A673 (cell line): ENCODE data around the gene FAM229A. TPM values are rescaled to one million over a fixed set of nuclear protein-coding genes. Genes with fewer than 3 reads are reported as not detected.
"Not testable (repeated sequence)": the region's sequence is repeated elsewhere in the genome, so short reads cannot be mapped to it uniquely, and the experiment has no call there.

Experiments used
- BruUV-seq: library from RNA; stranded (reverse); fragments of 400-500 nt; replicated peaks from 2 replicates; lab custom pipeline; 2021; lab: Mats Ljungman, UMichigan
- CTCF ChIA-PET: fragments of 300-600 bp; sonication (Branson Sonifier 250); formaldehyde crosslinking; loops from one replicate; lab custom pipeline; 2022; ENCODE audit warnings: antibody characterized with exemption; lab: Charles Lee
- POLR2A ChIA-PET: fragments of 300-600 bp; sonication (Branson Sonifier 250); formaldehyde crosslinking; loops from one replicate; lab custom pipeline; 2022; ENCODE audit warnings: antibody characterized with exemption; ENCODE audit not compliant: low non-redundant PET; lab: Charles Lee
- DNase-seq: peaks from one replicate; pipeline ENCODE4 v3.0.0-alpha.2; 2015; ENCODE audit warnings: low spot score
- H3K27ac ChIP-seq: fragments of 200-600 bp; sonication (generic); 2 replicates; pipeline ENCODE4 v1.5.1; 2016; ENCODE audit warnings: mixed run types, low read depth, mild to moderate bottlenecking, mixed read lengths, antibody characterized with exemption, low read length; ENCODE audit not compliant: poor library complexity, severe bottlenecking
- H3K27me3 ChIP-seq: fragments of 200-600 bp; sonication (generic); replicated peaks from 2 replicates; pipeline ENCODE4 v1.6.1; 2017; ENCODE audit warnings: mixed run types, low read depth, mild to moderate bottlenecking, mixed read lengths, antibody characterized with exemption, low read length; ENCODE audit not compliant: insufficient read depth, poor library complexity
- H3K36me3 ChIP-seq: fragments of 200-600 bp; sonication (generic); 2 replicates; pipeline ENCODE4 v1.6.1; 2016; ENCODE audit warnings: mixed run types, mild to moderate bottlenecking, mixed read lengths, antibody characterized with exemption, low read length; ENCODE audit not compliant: insufficient read depth, poor library complexity, severe bottlenecking
- H3K4me1 ChIP-seq: fragments of 200-600 bp; sonication (generic); 2 replicates; pipeline ENCODE4 v1.6.1; 2017; ENCODE audit warnings: mixed run types, mild to moderate bottlenecking, mixed read lengths, antibody characterized with exemption, low read length; ENCODE audit not compliant: insufficient read depth, poor library complexity, severe bottlenecking
- H3K4me3 ChIP-seq: fragments of 200-600 bp; sonication (generic); 2 replicates; pipeline ENCODE4 v1.5.1; 2016; ENCODE audit warnings: low read depth, mixed run types, mild to moderate bottlenecking, mixed read lengths, low read length; ENCODE audit not compliant: poor library complexity, severe bottlenecking
- H3K9me3 ChIP-seq: fragments of 200-600 bp; sonication (generic); 2 replicates; pipeline ENCODE4 v1.6.1; 2016; ENCODE audit warnings: mixed run types, low read depth, mild to moderate bottlenecking, mixed read lengths, antibody characterized with exemption, low read length; ENCODE audit not compliant: poor library complexity, severe bottlenecking
- CTCF ChIP-seq: fragments of 300-800, 200-600 bp; sonication (generic); conservative IDR thresholded peaks from 2 replicates; pipeline ENCODE4 v1.5.1; 2017; ENCODE audit warnings: low read depth, mild to moderate bottlenecking, antibody characterized with exemption, low read length, moderate library complexity, mixed read lengths
- EZH2 ChIP-seq: fragments of 200-600 bp; sonication (generic); IDR thresholded peaks from 2 replicates; pipeline ENCODE4 v1.6.1; 2017; ENCODE audit warnings: borderline replicate concordance, low read depth, mild to moderate bottlenecking, mixed read lengths, antibody characterized with exemption, low read length; ENCODE audit not compliant: poor library complexity, severe bottlenecking
- intact Hi-C: fragments of 100-400 bp; cut with micrococcal nuclease; formaldehyde crosslinking; loops from one replicate; pipeline ENCODE4 v1.10.0; 2022; ENCODE audit not compliant: unreplicated experiment
- total RNA-seq: library from RNA; stranded (reverse); gene quantifications from 2 replicates; pipeline ENCODE4 v1.2.3, GENCODE V29; 2021

The FAM229A gene
- total RNA-seq, 1 experiment from 2014 or later: 4.7 TPM

GRCh38 chr1:32399843-32400242 lies 37.6 kb upstream of the FAM229A start:
- BruUV-seq: no TSS peak
- DNase-seq: no peak
- CTCF ChIA-PET: interaction anchor here (0.7 kb wide), 1 partner anchor 49 kb away, joined by 6 read pairs; no protein-coding TSS in a partner anchor
- no peak for TF ChIP-seq EZH2
- no peak for TF ChIP-seq CTCF
- intact Hi-C loops: loop anchor here (1.0 to 5.0 kb wide), 3 partner anchors 373 to 687 kb away; no protein-coding TSS in a partner anchor
- no peaks in the 10 kb centered on the region for H3K36me3 ChIP-seq
- no peak overlapping the region for H3K27ac ChIP-seq
- no peak overlapping the region for H3K4me3 ChIP-seq
- no peaks in the 10 kb centered on the region for H3K4me1 ChIP-seq
- POLR2A ChIA-PET: no interaction called here
- no peaks in the 10 kb centered on the region for H3K27me3 ChIP-seq
- no peaks in the 10 kb centered on the region for H3K9me3 ChIP-seq

- CTCF ChIA-PET: no interaction called here
- DNase-seq: no peak
These were observed 36.1 kb upstream of the FAM229A start for GRCh38 chr1:32398401-32398800.

GRCh38 chr1:32396524-32396923 lies 34.2 kb upstream of the FAM229A start:
- CTCF ChIA-PET: interaction anchor here (0.6 kb wide), 1 partner anchor 1002 kb away, joined by 5 read pairs; no protein-coding TSS in a partner anchor
- BruUV-seq, H3K4me3 ChIP-seq, H3K27me3 ChIP-seq, H3K9me3 ChIP-seq, POLR2A ChIA-PET, DNase-seq, H3K4me1 ChIP-seq, intact Hi-C loops, H3K27ac ChIP-seq, H3K36me3 ChIP-seq: not testable (repeated sequence)

More at GRCh38 chr1:32398401-32398800, 36.1 kb upstream of the FAM229A start:
- H3K4me3 ChIP-seq: no peak overlapping the region
- H3K9me3 ChIP-seq: no peaks in the 10 kb centered on the region
- POLR2A ChIA-PET: no interaction called here
- no peaks in the 10 kb centered on the region for H3K27me3 ChIP-seq
- BruUV-seq: no TSS peak
- intact Hi-C loops: no loop called here
- TF ChIP-seq EZH2 (no peak), CTCF (no peak)
- no peaks in the 10 kb centered on the region for H3K36me3 ChIP-seq
- H3K4me1 ChIP-seq: peaks cover 3% of the 10 kb centered on the region
- H3K27ac ChIP-seq: no peak overlapping the region
